GM18498 (cell line): ENCODE data around the gene ABHD14A.

Source experiments
- ATAC-seq: cut with Tn5 transposase; IDR thresholded peaks from one replicate; pipeline ENCODE4 v1.9.1; 2021; ENCODE audit warnings: mild to moderate bottlenecking, moderate library complexity; ENCODE audit not compliant: unreplicated experiment

ABHD14A gene

GRCh38 chr3:51968883-51969678, 5.8 kb upstream of the ABHD14A start:
- ATAC-seq = no peak

DNA sequence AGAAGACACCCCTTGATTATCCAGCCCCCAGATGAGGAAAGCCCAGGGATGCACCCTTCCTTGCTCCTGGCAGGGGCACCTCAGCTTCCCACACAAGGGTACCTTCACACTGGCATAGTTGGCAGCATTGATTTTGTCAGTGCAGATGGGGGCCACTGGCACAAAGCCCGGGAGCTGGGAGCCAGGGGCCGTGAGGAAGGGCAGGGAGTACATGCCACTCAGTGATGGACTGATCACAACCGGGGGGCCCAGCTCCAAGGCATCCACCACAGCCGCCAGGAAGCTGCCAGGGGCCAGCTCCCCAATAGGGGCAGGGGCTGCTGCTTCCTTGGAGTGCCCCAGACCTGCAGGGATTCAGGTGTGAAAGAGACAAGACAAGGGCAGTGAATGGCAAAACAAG, 5.0 kb upstream of the ABHD14A start:
- no peak for ATAC-seq

DNA sequence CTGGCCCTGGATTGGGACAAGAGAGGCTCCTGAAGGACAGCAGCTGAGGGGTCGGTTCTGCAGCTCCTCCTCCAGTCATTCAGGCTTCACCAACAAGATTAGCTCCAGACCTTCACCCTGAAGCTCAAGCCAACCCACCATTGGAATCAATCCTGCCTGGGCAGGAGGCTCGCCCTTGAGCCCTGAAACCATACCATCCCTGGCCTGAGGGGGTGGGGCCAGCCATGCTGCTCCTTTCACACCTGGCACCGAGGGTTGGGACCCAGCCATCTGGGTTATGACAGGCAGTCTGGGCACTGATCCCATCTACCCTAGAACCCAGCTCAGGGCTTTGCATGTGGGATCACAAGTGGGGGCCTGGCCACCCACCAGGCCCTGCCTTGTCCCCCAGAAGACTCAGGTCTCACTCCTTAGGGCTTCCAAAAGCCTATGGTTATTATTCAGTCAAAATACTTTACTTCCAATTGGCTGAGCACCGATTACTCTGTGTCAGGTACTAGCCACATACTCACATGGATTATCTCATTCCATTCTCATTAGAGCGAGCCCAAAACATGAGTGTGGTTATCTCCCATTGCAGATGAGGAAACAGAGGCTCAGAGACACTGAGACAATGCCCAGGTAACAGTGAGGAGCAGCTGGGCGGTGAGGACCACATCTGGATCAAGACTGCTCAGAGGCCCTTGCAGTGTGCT, 4.1 kb upstream of the ABHD14A start:
- ATAC-seq = no peak

DNA sequence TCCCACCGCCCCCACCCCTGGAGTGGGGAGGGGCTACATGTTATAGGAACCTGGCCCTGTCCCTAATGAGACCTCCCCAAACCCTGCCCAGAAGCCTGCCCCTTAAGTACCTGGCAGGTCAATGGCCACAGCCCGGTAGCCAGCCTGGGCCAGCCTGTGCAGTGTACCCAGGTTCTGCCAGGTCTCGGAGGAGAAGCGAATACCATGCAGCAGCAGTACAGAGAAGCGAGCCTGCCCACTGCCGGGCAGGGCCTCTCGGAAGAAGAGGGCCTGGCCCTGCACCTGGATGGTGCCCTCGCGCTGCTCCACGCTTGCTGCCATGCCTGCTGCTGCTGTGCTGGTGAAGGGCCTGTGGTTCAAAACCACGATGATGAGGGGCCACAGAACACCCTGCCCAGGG, 3.5 kb upstream of the ABHD14A start:
- ATAC-seq = no peak

GRCh38 chr3:51974277-51974962, 444 bp upstream of the ABHD14A start:
- ATAC-seq = peak; percentile 3

DNA sequence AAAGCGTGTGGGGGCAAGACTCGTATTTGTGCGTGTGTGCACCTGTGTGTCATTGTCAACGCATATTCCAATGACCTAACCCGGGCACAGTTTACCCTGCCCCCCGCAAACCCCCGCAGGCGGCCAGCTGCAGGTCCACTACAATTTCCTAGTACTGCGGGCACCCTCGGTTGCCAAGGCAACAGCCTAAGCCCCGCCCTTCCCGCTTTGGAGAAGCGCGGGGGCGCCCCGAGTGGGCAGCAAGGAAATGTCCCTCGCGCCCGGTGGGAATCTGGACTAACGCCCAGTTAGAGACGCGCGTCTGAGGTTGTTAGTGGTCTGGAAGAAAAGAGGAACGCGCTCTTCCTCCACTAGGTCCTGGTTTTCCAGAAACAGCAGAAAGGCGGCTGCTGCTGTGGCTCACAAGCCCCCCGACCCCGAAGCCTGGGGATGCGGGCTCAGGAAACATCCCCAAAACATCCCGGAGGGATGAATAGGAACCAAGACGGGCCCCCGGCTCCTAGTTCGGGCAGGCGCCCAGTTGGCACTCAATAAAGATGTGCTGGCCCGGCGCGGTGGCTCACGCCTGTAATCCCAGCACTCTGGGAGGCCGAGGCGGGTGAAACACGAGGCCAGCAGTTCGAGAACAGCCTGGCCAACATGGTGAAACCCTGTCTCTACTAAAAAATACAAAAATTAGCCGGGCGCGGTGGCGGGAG, 1.1 kb downstream of the ABHD14A start:
- ATAC-seq = no peak

- ATAC-seq = no peak
Measured at GRCh38 chr3:51977446-51978142, 2.7 kb downstream of the ABHD14A start.

DNA sequence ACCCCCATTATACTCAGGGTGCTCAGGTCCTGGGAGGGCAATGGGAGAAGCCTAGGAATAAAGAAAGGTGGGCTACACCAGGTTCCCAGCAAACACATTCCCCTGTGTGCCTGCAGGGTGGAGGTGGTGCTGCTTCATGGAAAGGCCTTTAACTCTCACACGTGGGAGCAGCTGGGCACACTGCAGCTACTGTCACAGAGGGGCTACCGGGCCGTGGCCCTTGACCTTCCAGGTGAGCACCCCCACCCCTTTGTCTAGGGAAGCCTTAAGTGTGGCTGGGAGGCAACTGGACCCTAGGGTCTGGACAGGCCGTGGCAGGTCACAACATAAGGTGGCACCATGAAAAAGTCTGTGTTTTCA, 3.3 kb downstream of the ABHD14A start:
- no peak for ATAC-seq

GRCh38 chr3:51980253-51980652, 5.4 kb downstream of the ABHD14A start:
- ATAC-seq = no peak

DNA sequence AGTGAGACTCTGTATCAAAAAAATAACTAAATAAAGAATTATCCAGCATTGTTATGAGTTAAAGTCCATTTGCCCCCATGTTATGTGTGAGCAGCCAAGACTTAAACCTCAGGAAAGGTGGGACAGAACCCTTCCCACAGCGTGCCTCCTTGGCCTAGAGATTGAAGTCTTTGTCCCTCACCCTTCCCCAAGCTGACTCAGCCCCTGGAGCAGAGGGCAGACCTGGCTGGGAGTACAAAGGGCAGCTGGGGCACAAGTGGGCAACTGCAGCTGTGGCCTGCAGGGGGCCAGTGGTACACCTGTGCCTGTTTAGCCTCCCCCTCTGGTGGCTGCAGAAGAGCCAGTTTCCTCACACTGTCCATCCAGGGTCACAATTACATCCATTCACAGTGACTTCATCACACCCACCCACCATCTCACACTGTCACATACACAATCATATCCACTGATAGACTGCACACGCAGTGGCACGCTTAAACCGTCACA, 7.5 kb downstream of the ABHD14A start:
- peak; percentile 53 for ATAC-seq

DNA sequence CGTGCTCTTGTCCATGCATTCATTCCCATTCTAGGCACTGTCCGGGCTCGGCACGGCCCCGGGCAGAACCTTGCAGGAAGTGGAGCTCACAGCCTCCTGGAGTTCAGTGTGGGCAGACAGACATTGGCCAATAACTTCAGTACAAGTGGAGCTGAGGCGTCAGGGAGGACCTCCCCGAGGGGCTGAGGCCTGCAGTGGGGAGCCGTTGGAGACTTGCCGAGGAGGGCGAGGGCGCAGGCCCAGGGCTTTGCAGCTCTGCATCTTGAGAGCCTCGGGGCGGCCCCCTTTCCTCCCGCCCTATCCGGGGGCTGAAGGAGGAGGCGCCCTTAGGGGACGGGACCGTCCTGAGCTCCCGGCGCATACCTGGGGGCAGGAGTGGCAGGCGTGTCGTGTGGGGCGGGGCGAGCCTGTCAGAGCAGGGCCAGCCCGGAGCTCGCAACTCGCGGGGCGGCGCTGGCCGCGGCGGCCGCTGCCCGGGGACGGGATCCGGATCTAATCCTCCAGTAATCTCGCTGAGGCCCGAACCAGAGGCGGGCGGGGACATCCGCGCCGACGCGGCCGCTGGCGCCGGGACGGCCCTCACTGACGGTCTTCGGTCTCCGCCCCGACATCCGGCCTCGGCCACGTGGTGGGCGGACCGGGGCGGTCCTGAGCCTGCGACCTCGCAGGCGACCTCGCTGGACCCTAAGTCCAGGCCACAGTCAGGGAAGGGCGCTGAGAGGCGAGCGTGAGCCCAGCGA, 8.1 kb downstream of the ABHD14A start, which contains the start of gene ACY1:
Gene ACY1, plus strand, starts transcription at position 698 of the 740 bp plus-strand sequence. CDS start 530 bp downstream, outside the sequence.
- ATAC-seq = peak; percentile 81

GRCh38 chr3:51983578-51984268, 8.9 kb downstream of the ABHD14A start:
- ATAC-seq = no peak

GRCh38 chr3:51984269-51984647, 9.4 kb downstream of the ABHD14A start:
- no peak for ATAC-seq

GRCh38 chr3:51985063-51985462, 10.2 kb downstream of the ABHD14A start:
- no peak for ATAC-seq

DNA sequence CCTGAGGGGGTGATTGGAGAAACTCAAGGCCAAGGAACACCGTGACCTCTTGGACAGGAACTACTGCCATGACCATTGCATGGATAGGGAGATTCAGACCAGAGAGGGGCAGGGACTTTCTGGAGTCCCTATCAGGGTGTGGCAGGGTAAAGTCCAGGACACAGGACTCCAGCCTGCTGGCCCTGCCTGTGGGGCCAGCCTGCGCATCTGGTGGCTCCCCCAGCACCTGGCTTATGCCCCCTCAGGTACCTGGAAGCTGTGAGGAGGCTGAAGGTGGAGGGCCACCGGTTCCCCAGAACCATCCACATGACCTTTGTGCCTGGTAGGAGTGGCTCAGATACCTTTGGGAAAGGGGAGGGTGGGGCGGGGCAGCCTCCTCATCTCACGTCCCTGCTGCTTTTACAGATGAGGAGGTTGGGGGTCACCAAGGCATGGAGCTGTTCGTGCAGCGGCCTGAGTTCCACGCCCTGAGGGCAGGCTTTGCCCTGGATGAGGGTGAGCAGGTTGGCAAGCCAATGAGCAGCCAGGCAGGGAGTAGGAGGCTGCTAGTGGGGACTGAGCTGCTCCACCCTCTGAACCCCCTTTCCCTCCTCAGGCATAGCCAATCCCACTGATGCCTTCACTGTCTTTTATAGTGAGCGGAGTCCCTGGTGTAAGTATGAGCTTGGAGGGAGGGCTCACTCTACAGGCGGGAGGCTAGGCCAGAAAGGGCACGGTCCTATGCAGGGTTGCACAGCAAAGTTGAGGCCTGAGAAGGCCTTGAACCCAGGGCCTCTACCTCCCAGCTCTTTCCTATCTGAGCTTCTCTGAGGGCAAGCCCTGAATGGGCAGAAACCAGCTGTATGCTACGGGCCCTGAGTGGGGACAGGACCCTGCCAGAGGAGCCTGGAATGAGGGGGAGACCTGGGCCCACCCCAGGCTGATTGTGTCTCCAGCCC, 11.4 kb downstream of the ABHD14A start:
- no peak for ATAC-seq

DNA sequence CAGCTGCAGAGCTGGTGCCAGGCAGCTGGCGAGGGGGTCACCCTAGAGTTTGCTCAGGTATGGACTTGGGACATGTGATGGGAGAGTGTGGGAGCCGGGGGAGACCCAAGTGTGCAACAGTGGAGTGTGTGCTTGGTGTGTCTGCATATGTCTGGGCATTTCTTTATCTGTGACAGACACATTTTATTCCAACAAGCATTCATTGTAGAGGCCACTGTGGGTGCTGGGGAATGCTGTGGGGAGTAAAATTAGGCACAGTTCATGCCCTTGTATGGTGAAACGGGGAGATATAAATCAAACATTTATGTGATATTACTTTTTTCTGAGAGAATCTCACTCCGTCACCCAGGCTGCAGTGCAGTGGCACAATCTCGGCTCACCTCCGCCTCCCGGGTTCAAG, 12.7 kb downstream of the ABHD14A start:
- ATAC-seq = no peak

DNA sequence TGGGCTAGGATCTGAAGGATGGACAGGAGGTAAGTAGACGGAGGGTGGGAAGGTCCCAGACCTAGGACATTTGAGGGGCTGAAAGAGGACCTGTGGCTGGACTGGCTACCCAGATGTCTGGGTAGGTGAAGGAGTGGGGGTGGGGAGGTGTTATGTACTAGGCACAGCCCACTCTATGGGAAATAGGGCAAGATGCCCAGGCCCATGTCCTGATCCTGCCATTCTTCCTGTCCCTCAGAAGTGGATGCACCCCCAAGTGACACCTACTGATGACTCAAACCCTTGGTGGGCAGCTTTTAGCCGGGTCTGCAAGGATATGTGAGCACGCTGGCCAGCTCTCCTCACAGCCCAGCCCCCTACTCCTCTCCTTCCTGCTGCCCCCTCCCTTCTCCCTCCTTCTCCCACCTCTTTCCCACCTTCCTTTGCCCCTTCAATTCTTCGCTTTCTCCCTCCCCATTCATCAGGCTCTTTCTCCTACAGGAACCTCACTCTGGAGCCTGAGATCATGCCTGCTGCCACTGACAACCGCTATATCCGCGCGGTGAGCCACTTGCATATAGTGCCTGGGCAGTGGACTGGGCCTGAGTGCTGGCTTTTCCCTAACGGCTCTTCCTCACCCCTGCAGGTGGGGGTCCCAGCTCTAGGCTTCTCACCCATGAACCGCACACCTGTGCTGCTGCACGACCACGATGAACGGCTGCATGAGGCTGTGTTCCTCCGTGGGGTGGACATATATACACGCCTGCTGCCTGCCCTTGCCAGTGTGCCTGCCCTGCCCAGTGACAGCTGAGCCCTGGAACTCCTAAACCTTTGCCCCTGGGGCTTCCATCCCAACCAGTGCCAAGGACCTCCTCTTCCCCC, 13.7 kb downstream of the ABHD14A start:
- ATAC-seq = no peak
